AG09319 (cell line): ENCODE measurements around the gene KLF11.

Experiments
- DNase-seq: peaks from one replicate; pipeline ENCODE4 v3.0.0-alpha.2; 2010; ENCODE audit warnings: low read depth; ENCODE audit errors: extremely low read depth
- TF ChIP-seq, protein P1 (sequence below): IDR thresholded peaks from 2 replicates; pipeline ENCODE4 v1.5.1; 2011; ENCODE audit warnings: low read depth, mild to moderate bottlenecking, inconsistent platforms, low read length, moderate library complexity

Gene KLF11

DNA sequence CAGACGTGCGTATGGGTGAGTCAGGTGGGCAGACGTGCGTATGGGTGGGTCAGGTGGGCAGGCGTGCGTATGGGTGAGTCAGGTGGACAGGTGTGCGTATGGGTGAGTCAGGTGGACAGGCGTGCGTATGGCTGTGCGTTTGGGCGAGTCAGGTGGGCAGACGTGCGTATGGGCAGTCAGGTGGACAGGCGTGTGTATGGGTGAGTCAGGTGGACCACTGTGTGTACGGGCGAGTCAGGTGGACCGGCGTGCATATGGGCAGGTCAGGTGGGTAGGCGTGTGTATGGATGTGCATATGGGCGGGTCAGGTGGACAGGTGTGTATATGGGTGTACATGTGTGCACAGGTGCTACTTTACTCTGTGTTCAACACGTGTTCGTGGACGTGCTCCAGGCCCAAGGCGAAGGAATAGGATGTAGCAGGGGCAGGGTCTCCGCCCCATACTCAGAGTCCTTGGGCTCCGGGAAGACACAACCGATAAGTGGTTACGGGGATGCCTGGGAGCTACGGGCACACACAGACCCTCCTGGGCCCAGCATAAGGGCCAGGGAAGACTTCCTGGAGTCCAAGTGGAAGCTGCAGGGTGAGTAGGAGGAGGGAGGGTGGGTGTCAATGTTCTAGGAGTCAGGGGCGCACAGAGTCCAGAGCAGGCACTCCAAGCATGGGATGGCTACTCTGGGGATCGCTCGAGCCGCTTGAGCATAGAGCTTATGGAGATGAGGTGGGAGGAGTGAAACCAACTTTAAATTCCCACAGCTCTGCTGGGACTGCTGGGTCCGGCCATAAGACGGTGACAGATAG is 27.1 kb upstream of the KLF11 start:
- no peak for DNase-seq
- TF ChIP-seq, protein P1, sequence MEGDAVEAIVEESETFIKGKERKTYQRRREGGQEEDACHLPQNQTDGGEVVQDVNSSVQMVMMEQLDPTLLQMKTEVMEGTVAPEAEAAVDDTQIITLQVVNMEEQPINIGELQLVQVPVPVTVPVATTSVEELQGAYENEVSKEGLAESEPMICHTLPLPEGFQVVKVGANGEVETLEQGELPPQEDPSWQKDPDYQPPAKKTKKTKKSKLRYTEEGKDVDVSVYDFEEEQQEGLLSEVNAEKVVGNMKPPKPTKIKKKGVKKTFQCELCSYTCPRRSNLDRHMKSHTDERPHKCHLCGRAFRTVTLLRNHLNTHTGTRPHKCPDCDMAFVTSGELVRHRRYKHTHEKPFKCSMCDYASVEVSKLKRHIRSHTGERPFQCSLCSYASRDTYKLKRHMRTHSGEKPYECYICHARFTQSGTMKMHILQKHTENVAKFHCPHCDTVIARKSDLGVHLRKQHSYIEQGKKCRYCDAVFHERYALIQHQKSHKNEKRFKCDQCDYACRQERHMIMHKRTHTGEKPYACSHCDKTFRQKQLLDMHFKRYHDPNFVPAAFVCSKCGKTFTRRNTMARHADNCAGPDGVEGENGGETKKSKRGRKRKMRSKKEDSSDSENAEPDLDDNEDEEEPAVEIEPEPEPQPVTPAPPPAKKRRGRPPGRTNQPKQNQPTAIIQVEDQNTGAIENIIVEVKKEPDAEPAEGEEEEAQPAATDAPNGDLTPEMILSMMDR = no peak

DNA sequence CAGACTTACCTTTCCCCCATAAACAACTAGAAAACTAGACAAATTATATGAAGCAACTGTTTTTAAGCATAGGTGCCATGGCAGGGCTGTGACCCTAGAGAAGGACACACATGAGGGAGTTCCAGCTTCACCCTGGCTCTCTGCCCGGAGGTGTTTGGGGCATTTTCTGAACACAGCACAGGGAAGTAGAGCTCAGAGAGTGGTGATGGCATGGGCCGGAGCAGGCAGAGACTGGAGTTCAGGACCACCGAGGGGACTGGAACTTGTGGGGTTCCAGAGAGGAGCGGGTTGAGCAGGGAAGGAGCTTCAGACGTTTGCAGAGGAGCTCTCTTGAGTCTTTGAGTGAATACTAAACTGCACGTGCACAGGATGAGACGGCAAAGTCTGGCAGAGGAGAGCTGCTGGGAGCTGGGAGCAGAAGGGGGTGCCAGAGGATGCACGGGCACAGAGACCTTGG is 26.5 kb upstream of the KLF11 start:
- TF ChIP-seq, protein P1 = no peak
- no peak for DNase-seq

DNA sequence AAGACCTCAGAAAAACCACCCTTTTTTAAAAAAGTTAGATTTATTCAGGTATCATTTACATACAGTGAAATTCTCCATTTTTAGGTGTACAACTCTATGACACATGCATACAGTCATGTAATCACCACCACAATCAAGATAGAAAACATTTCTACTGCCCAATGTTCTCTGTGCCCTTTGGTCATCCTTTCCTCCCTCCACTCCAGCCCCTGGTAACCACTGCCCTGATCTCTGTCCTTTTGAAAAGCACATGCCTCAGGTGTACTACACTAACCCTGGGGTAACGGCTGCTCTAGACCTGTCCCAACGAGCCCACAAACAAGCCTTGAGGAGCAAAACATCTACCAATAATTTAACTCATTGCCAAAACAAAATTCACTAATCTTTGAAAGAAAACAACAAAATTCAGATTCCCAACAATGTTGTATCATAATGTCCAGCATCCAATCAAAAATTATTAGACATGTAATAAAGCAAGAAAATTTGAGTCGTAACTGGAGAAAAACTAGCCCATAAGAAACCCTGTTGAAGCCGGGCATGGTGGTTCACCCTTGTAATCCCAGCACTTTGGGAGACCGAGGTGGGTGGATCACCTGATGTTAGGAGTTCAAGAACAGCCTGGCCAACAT is 25.9 kb upstream of the KLF11 start:
- no peak for DNase-seq
- TF ChIP-seq, protein P1 = no peak

DNA sequence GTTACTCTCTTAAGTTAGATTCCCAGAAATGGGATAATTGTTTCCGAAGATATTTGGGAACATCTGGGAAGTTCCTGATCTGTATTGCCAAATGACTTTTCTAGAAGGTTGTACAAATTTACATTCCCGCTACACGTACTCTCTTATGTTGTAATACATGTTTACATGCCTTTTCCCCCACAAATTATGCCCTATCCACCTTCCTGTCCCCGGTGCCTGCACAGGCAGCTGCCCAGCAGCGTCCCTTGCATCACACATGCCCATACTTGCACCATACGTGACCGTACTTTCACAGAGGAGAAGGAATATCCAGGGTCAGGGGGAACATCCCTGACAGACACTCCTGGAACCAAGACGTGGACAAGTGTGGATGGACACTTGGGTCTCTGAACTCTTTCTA is 24.2 kb upstream of the KLF11 start:
- TF ChIP-seq, protein P1 = no peak
- DNase-seq = no peak

DNA sequence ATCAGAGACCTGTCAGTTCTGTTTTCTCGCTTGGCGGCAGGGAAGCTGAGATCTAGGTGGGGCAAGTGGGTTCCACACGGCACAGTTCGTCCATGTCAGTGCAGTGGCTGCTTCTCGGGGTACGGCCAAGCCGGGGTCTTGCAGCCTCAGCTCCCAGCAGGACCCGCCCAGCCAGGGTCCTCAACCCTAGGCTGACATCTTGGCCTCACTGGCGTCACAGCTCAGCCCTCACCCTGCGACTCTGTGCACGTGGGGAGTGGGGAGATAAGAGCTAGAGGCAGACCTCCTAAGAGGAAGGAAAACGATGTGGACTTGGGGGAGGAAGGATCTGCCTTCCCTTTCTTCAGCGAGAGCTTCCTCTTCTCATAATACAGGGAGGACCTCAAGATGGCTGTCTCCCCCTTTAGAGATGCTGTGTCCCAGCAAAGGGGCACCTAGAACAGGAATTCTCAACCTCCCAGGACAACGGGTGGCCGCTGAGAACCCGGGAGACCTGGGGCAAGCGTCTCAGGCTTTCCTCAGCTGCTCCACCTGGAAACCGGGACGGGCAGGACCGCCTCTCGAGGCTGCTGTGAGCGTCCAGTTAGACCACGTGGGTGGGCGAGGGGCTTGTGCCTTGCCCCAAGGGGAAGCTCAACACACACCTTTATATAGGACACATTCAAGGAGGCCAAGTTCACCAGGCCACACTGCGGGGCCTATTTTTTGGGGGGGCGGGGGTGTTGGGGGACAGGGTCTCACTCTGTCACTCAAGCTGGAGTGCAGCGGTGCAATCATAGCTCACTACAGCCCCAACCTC is 23.5 kb upstream of the KLF11 start:
- TF ChIP-seq, protein P1 = no peak
- DNase-seq = no peak

DNA sequence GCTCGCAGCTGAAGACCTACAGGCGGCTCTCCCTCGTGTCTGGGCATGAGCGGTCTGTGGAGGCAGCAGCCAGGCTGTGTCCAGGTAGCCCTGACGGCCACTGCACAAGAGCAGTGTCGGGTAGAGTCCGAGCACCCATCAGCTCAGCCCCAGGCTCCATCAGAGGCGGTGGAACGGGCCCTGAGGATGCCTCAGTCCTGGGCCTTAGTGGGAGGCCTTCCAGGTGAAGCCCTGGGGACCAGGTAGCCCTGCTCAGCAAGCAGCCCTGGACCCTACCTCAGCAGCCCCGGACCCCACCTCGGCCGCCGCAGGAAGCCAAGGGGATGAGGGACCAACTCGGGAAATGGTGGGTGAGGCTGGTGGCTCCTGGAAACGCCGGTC is 21.3 kb upstream of the KLF11 start:
- DNase-seq = no peak
- TF ChIP-seq, protein P1 = no peak

DNA sequence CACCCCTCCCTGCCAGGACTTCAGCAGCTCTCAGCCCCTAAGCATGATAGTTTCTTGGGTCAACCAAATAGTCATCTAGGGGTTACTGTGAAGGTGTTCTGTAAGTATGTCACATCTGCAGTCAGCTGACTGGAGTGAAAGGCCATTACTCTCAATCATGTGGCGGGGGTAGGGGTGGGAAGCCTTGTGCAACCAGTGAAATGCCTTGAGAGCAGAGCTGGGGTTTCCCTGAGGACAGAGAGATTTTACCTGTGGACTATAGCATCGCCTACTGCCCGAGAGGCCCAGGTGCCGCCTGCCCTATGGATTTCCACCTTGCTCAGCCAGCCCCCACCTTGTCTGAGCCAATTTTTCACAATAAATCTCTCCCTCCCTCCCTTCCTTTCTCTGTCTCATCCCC is 20.9 kb upstream of the KLF11 start:
- DNase-seq = no peak
- TF ChIP-seq, protein P1 = no peak
